Cardiac septum (tissue), 1 donor: Measurements from ENCODE around the gene DDX27. TPM values are rescaled to one million over a fixed set of nuclear protein-coding genes. Genes with fewer than 3 reads are reported as not detected.
"Not testable (repeated sequence)": the region's sequence is repeated elsewhere in the genome, so short reads cannot be mapped to it uniquely, and the experiment has no call there.

Source experiments
- DNase-seq: peaks from one replicate; pipeline ENCODE4 v3.0.0-alpha.2; 2020; ENCODE audit warnings: low spot score
- intact Hi-C: fragments of 100-400 bp; cut with DNase I; formaldehyde crosslinking; loops from one replicate; pipeline ENCODE4 v1.14.0; 2022
- long read RNA-seq: library from polyadenylated mRNA; unstranded; transcript quantifications from one replicate; pipeline ENCODE4 v2.0.0, GENCODE V29; 2021
- total RNA-seq: library from RNA; stranded (reverse); fragmentation: NEBNext Ultra II Directional; extraction: Animal tissue kit (Norgen Biotek cat#: 25700); gene quantifications from one replicate; pipeline ENCODE4 v1.2.1, GENCODE V29; 2021
- donor health status: DM: no; HTN: no; CAD: no.

DDX27 gene
- 14.0 TPM for total RNA-seq
- long read RNA-seq, transcript DDX27-207 (21 exons, 2,693 nt): major isoform, 27 of 59 reads
- long read RNA-seq, partial matches to known transcripts: 27 of 59 reads
- long read RNA-seq, other reads (novel, unspliced or antisense): 5 of 59 reads

GRCh38 chr20:49219091-49219923, at the start of gene DDX27:
TSS of gene DDX27 (plus strand) at chr20:49219416. CDS start at chr20:49219449, 33 bp downstream.
- peak; percentile 99 for DNase-seq
- intact Hi-C loops: loop anchor here (1.0 to 2.0 kb wide), 2 partner anchors 31 to 59 kb away; partner anchors contain the start of genes STAU1 and ZNFX1

GRCh38 chr20:49169547-49169946, 49.7 kb upstream of the DDX27 start:
- DNase-seq: no peak
- intact Hi-C loops: no loop called here

DNA sequence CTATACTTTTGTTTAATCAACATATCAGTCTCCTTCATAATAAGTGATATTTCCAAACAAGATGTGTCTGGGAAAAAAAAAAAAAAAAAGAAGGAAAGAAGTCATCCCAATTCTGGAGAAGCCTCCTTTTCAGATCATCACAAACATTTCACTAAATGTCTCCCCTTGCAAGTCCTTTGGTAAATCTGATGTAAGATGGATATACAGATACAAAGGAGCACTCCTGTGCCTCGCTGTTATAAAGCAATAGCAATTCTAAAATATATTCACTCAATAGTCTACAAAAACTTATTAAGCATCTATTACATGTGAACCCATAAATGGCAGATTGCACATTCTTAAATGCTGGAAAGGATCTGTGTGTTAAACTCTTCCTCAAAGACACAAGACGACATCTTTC, 48.5 kb upstream of the DDX27 start:
- DNase-seq: no peak

DNA sequence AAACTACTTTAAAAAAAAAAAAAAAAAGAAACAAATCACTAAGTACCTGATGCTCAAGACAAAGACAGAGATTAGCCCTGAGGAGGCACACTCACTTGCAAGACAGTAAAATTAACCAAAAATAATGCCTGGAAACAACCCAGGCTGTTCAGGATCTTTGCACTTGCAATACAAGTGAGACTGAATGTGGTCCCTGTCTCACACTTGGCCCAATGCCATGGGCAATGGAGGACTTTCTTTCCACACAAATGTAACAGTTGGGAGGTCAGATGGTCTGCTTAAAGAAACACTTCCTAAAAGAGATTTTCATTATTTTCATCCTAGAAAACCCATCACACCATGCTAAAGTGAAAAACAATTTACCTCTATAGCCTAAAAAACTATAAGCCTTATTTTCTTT, 47.3 kb upstream of the DDX27 start:
- DNase-seq: no peak
- intact Hi-C loops: no loop called here

More for the DNA sequence above, 48.5 kb upstream of the DDX27 start:
- intact Hi-C loops: no loop called here

- intact Hi-C loops: no loop called here
- no peak for DNase-seq
Measured at GRCh38 chr20:49172413-49172812, 46.8 kb upstream of the DDX27 start.

DNA sequence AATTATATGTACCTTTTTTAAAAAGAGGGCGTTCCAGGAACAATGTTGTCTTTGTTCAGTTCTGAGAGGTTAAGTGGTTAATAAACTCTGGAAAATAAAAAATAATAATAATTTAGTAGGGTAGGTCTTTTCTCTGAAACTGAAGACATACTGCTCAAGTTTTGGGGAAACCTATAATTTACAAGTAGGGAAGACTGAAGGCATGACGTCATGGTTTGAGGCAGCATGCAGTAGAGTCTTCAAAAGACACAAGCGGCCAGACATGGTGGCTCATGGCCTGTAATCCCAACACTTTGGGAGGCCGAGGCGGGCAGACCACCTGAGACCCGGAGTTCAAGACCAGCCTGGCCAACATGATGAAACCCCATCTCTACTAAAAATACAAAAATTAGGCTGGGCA, 45.0 kb upstream of the DDX27 start:
- intact Hi-C loops: no loop called here

GRCh38 chr20:49179368-49180277, 39.6 kb upstream of the DDX27 start:
- intact Hi-C loops: loop anchor here (10.0 kb wide), 1 partner anchor 45 kb away; no protein-coding TSS in a partner anchor
- DNase-seq: no peak

More for the DNA sequence above, 45.0 kb upstream of the DDX27 start:
- no peak for DNase-seq

- DNase-seq: no peak
- intact Hi-C loops: loop anchor here (10.0 kb wide), 1 partner anchor 47 kb away; no protein-coding TSS in a partner anchor
Measured at GRCh38 chr20:49181265-49181877, 37.8 kb upstream of the DDX27 start.

DNA sequence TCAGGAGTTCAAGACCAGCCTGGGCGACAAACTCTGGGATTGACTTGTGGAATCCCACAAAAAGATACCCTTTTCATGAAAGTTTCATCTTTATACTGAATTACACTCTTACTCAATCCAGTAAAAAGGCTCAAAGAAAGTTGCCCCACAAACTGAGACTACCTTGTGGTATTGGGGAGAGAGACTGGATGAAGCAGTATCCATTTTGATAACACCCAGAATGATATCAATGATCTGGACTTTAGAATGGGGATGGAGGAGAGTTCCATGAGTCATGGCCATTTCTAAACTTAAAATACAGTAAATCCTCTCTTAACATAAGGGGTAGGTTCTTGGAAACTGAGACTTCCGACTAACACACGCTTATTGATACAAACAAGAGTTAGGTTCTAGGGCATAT, 35.8 kb upstream of the DDX27 start:
- intact Hi-C loops: loop anchor here (10.0 kb wide), 1 partner anchor 49 kb away; no protein-coding TSS in a partner anchor
- no peak for DNase-seq

DNA sequence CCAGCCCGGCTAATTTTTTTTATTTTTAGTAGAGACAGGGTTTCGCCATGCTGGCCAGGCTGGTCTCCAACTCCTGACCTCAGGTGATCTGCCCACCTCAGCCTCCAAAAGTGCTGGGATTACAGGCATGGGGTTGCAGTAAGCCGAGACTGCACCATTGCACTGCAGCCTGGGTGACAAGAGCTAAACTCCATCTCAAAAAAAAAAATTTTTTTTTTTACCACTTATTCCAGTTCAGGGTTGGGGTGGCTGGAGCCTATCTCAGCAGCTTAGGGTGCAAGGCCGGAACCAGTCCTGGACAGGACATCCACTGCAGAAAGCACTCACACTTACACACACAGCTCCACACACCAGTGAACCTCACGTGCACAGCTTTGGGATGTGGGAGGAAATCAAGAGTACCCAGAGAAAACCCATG, 35.1 kb upstream of the DDX27 start:
- not testable (repeated sequence) for DNase-seq
- intact Hi-C loops: loop anchor here (10.0 kb wide), 1 partner anchor 49 kb away; no protein-coding TSS in a partner anchor

DNA sequence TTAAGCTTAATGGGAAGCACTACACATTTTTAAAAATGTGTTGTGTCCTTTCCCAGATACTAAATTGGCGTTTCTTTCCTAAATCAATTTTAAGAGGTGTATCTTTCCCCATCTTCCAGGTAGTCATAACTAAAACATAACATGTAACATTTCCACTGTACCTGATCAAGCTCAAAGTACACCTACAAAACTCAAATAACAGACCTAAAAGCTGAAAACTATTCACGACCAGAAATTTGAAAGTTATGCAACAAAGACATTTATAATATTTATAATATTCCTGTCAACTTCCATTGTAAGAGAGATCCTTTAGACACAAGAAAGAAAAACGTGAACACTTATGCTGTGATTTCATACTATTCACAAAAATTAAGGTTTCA, 34.5 kb upstream of the DDX27 start:
- DNase-seq: no peak
- intact Hi-C loops: loop anchor here (10.0 kb wide), 1 partner anchor 50 kb away; no protein-coding TSS in a partner anchor

GRCh38 chr20:49185071-49185761, 34.0 kb upstream of the DDX27 start:
- no peak for DNase-seq
- intact Hi-C loops: loop anchor here (10.0 kb wide), 1 partner anchor 50 kb away; no protein-coding TSS in a partner anchor

- intact Hi-C loops: loop anchor here (10.0 kb wide), 1 partner anchor 52 kb away; no protein-coding TSS in a partner anchor
- peak; percentile 84 for DNase-seq
Measured at GRCh38 chr20:49186535-49187329, 32.5 kb upstream of the DDX27 start.

DNA sequence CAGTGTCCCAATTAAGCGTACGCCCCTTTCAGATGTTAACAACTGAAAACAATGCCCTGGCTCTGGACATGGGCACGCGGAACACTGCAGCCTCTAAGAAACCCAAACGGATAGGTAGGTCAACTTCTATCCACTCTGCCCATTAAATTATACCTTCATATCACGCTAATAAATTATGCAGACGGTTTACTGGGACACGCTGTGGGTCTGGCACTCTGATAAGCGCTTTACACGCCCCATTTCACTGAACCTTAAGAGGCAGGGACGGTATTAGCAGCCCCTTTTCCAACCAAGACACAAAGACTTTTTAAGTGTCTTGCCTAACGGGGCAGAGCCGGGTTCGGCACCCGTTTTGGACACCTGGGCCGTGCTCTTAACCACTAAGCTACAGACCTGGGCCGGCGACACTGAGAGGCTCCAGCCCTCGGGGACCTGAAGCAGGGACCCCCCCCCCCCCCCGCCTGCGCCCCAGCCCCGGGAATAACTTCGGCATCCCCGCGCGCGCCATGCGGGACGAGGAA, 31.8 kb upstream of the DDX27 start:
- intact Hi-C loops: loop anchor here (10.0 kb wide), 1 partner anchor 53 kb away; no protein-coding TSS in a partner anchor
- no peak for DNase-seq

GRCh38 chr20:49187851-49188641, 31.2 kb upstream of the DDX27 start, which contains the start of gene STAU1:
TSS of gene STAU1 (minus strand) at chr20:49188334. CDS start at chr20:49166201, 22,133 bp downstream.
- intact Hi-C loops: loop anchor here (1.0 to 10.0 kb wide), 3 partner anchors 31 to 90 kb away; partner anchors contain the start of genes DDX27 and ZNFX1
- peak; percentile 99 for DNase-seq

DNA sequence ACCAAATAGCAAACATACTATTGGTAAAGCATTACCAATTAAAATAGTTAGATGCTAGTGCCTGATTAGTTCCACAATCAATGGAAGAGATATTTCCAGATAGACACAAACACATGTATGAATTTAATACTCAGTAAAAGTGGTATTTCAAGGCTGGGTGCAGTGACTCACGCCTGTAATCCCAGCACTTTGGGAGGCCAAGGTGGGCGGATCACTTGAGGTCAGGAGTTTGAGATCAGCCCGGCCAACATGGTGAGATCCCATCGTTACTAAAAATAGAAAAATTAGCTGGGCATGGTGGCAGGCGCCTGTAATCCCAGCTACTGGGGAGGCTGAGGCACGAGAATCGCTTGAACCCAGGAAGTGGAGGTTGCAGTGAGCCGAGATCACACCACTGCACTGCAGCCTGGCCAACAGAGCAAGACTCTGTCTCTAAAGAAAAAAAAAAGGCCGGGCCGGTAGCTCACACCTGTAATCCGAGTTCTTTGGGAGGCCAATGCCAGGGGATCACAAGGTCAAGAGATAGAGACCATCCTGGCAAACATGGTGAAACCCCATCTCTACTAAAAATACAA, 26.2 kb upstream of the DDX27 start:
- DNase-seq, intact Hi-C loops: not testable (repeated sequence)
